Activated naive CD4-positive, alpha-beta T cell treated with Interleukin-2 at 50 U/mL for 16 hours (primary cell): ENCODE results near the gene TRPV6.

Source experiments
- DNase-seq: peaks from one replicate; pipeline ENCODE4 v3.0.0-alpha.2; 2020

The TRPV6 gene

DNA sequence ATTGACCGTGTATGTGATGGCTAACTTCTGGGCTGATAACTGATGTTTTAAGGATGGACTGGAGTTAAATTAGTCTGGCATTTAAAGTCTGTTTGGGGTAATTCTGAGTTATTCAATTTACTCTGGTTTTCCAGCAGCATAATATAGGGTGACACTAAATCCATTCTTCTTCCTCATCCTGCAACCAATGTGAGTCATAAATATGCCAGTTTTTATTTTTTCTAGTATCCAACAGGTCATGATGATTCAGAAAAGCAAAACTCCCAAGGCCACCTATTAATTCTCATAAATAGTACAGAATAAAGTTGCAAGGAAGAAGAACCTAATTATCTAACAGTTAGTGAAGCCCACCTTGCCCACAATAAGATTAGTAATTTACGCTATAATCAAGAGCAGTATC, 38.2 kb downstream of the TRPV6 start:
- no peak for DNase-seq

DNA sequence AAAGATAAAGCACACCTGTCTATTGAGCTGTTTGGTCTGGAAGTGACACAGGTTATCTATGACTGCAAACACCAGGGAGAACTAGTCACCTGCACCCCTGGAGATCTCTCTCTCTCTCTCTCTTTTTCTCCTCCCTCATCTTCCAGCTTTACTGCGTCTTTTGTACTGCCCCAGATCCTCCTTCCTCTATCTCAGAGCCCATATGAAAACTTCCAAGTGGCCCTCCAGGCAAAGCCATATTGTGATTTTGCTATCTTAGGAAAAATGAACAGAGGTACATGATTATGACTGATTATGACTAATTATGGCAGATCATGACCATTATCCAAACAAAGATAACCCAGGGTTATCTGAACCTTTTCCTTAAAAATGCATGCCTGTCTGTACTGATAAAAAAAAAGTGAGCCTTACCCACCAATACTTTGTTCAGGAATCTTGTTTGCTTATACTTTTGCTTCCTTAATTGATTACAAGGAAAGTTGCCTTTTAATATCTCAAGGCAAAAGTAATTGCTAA, 43.2 kb downstream of the TRPV6 start:
- no peak for DNase-seq

- no peak for DNase-seq
These were observed 46.9 kb downstream of the TRPV6 start for GRCh38 chr7:142838461-142839213.

DNA sequence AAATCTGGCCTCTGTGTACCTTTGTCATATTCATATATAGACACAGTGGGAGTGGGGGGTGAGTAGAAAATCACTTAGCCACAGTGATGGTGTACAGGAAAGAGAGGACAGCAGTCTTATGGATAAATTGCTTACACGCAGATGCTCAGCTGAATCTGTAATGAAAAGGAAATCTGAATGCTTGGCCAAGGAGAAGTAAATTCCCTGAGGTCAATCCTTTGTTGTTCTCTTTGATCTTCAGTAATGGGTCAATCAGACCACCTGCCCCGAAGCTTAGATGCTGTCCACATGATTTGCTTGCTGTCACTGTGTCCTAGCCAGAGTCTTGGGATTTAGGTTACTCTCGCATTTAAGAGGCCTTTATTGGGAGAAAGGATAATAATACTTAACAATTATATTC, 49.1 kb downstream of the TRPV6 start:
- DNase-seq: no peak

- DNase-seq: no peak
These were observed 50.1 kb downstream of the TRPV6 start for GRCh38 chr7:142835487-142835886.

DNA sequence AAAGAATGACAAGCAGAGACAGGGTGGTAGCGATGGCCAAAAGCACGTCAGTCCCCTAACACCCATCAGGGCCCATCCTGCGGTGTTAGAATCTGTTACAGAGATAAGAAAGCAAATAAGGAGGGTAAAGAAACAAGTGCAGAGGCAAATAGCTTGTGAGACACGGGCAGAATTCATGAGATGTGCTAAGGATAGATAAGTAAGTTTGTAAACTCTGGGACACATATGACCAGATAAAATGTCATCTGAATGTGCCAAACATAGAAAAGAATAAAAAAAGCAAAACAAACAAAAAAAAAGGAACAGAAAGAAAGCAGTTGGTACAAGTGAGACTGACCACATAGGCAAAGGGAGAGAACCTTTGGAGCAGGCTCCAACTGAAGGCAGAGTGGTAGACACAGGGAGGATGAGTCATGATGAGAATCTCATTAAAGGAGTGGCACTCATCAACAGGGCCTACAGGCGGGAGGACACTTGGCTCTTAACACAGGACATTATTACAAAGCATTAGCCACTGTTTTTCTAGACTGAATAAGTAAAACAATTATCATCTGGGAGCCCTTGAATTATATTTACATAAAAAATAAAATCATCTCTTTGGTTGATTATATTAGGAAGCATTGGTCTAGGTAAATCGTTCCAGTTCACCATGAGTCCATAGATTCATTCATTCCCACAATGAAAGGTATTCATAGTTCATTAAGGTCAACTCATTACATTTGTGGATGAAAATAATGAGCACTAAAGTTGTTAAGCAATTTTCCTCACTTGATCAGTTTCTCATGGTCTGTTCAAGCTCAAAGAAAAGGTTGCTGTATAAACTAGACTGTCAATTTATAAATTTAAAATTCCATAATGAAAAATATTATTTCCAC, 52.1 kb downstream of the TRPV6 start:
- no peak for DNase-seq

GRCh38 chr7:142832417-142832816, 53.1 kb downstream of the TRPV6 start:
- DNase-seq: no peak

DNA sequence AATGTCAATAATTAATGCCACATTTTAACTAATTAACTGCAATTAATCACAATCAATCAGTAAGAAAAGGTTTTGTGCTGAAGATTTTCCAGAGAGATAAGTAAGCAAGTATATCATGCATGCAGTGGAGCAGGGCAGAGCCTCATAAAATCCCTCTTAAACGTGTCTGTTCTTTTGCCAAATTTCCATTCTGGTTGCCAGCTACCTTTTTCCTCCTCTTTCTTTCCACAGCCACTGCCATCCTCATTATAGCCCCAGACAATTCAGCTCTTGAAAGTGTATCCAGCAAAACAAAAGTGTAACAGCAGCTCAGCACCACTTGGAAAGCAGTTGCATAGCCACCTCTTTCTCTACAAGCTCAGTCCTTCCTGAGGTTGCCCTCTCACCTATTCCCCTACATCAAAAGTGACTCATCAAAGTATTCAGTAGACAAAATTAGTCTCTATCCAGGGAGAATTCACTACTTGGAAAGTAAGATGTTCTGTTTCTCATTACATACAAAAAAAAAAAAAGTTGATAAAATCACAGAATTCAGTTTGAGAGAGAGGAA, 57.5 kb downstream of the TRPV6 start:
- no peak for DNase-seq

- DNase-seq: no peak
These were observed 62.8 kb downstream of the TRPV6 start for GRCh38 chr7:142822714-142823113.
